PC-3 (cell line): Measurements from ENCODE around the gene SARDH. TPM values are rescaled to one million over a fixed set of nuclear protein-coding genes. Genes with fewer than 3 reads are reported as not detected.

Experiments
- ATAC-seq: fragments of 200-7000 bp; cut with Tn5 transposase; 2 replicates; pipeline ENCODE4 v1.9.1; 2020; ENCODE audit warnings: mild to moderate bottlenecking, moderate library complexity
- BruUV-seq: library from RNA; stranded (reverse); fragments of 400-500 nt; replicated peaks from 2 replicates; lab custom pipeline; 2021; lab: Mats Ljungman, UMichigan
- CTCF ChIA-PET: fragments of 300-600 bp; sonication (Branson Sonifier 250); formaldehyde crosslinking; loops from one replicate; lab custom pipeline; 2022; ENCODE audit warnings: antibody characterized with exemption; lab: Charles Lee
- POLR2A ChIA-PET: fragments of 300-600 bp; sonication (Branson Sonifier 250); formaldehyde crosslinking; loops from one replicate; lab custom pipeline; 2022; ENCODE audit warnings: antibody characterized with exemption; ENCODE audit not compliant: unreplicated experiment; lab: Charles Lee
- DNase-seq: peaks from one replicate; pipeline ENCODE4 v3.0.0-alpha.2; 2015
- H2AFZ ChIP-seq: fragments of 300-600 bp; sonication (generic); 2 replicates; pipeline ENCODE4 v1.6.0; 2016; ENCODE audit warnings: antibody characterized with exemption, low read length
- H3F3A ChIP-seq: fragments of 300-600 bp; sonication (generic); one replicate; pipeline ENCODE4 v1.6.0; 2017; ENCODE audit warnings: antibody characterized with exemption, low read length, control low read depth, mild to moderate bottlenecking; ENCODE audit not compliant: unreplicated experiment
- H3K27ac ChIP-seq: fragments of 300-600 bp; sonication (generic); 2 replicates; pipeline ENCODE4 v1.5.1; 2016; ENCODE audit warnings: mild to moderate bottlenecking, low read length
- H3K27me3 ChIP-seq: fragments of 300-600 bp; sonication (generic); 2 replicates; pipeline ENCODE4 v1.6.1; 2016; ENCODE audit warnings: low read length, mixed read lengths
- H3K36me3 ChIP-seq: fragments of 300-600 bp; sonication (generic); 2 replicates; pipeline ENCODE4 v1.6.1; 2016; ENCODE audit warnings: low read depth, mixed run types, low read length, mixed read lengths
- H3K4me1 ChIP-seq: fragments of 300-600 bp; sonication (generic); 2 replicates; pipeline ENCODE4 v1.5.1; 2016; ENCODE audit warnings: low read length; ENCODE audit not compliant: insufficient read depth
- H3K4me2 ChIP-seq: fragments of 300-600 bp; sonication (generic); 2 replicates; pipeline ENCODE4 v1.6.0; 2016; ENCODE audit warnings: low read length
- H3K4me3 ChIP-seq: fragments of 300-600 bp; sonication (generic); 2 replicates; pipeline ENCODE4 v1.5.1; 2016; ENCODE audit warnings: mild to moderate bottlenecking, low read length, mixed read lengths
- H3K79me2 ChIP-seq: fragments of 300-600 bp; sonication (generic); 2 replicates; pipeline ENCODE4 v1.6.1; 2017; ENCODE audit warnings: low read length, mixed read lengths
- H3K9ac ChIP-seq: fragments of 300-600 bp; sonication (generic); 2 replicates; pipeline ENCODE4 v1.6.0; 2016; ENCODE audit warnings: mild to moderate bottlenecking, low read length
- H3K9me2 ChIP-seq: fragments of 300-600 bp; sonication (generic); replicated peaks from 2 replicates; pipeline ENCODE4 v1.6.1; 2016; ENCODE audit warnings: mixed run types, low read length, mixed read lengths
- H3K9me3 ChIP-seq: fragments of 300-600 bp; sonication (generic); 2 replicates; pipeline ENCODE4 v1.6.1; 2016; ENCODE audit warnings: low read length, mixed read lengths
- H4K20me1 ChIP-seq: fragments of 300-600 bp; sonication (generic); 2 replicates; pipeline ENCODE4 v1.6.1; 2016; ENCODE audit warnings: low read length, mixed read lengths
- CTCF ChIP-seq: fragments of 300-600 bp; sonication (generic); conservative IDR thresholded peaks from 2 replicates; pipeline ENCODE4 v1.5.1; 2017; ENCODE audit warnings: antibody characterized with exemption, low read depth, mild to moderate bottlenecking, low read length
- EZH2 ChIP-seq: fragments of 300-600 bp; sonication (generic); IDR thresholded peaks from one replicate; pipeline ENCODE4 v1.6.1; 2017; ENCODE audit warnings: antibody characterized with exemption, mild to moderate bottlenecking, low read length; ENCODE audit not compliant: unreplicated experiment
- EZH2phosphoT487 ChIP-seq: fragments of 300-600 bp; sonication (generic); IDR thresholded peaks from 2 replicates; pipeline ENCODE4 v1.6.1; 2018; ENCODE audit warnings: mild to moderate bottlenecking, antibody characterized with exemption, low read length, borderline replicate concordance
- intact Hi-C: fragments of 100-400 bp; cut with micrococcal nuclease; formaldehyde crosslinking; loops from 2 replicates; pipeline ENCODE4 v1.9.0; 2023
- total RNA-seq: library from RNA; depleted of rRNA; stranded (reverse); fragments of >200 nt; gene quantifications from 2 replicates; pipeline ENCODE4 v1.2.3, GENCODE V29; 2014

The SARDH gene
- total RNA-seq, 1 experiment from 2014 or later: 3.4 TPM

- Histone ChIP-seq H4K20me1 (no peaks in the 10 kb centered on the region), H3K36me3 (no peaks in the 10 kb centered on the region), H3K4me2 (no peak overlapping the region), H3K79me2 (no peaks in the 10 kb centered on the region), H3K4me3 (no peak overlapping the region), H3F3A (no peaks in the 10 kb centered on the region), H3K27ac (no peak overlapping the region), H3K9me2 (no peaks in the 10 kb centered on the region), H3K4me1 (no peaks in the 10 kb centered on the region), H3K9ac (no peak overlapping the region), H3K9me3 (no peaks in the 10 kb centered on the region), H2AFZ (no peak overlapping the region), H3K27me3 (no peaks in the 10 kb centered on the region)
- no peak for TF ChIP-seq EZH2phosphoT487
- no peak for TF ChIP-seq CTCF
- TF ChIP-seq EZH2: no peak
- intact Hi-C loops: loop anchor here (5.0 kb wide), 1 partner anchor 310 kb away; no protein-coding TSS in a partner anchor
- CTCF ChIA-PET: no interaction called here
- DNase-seq: no peak
- ATAC-seq: no peak
- no TSS peak for BruUV-seq
- POLR2A ChIA-PET: no interaction called here
Measured at GRCh38 chr9:133786907-133787753, 49.0 kb upstream of the SARDH start.

- intact Hi-C loops: loop anchor here (5.0 kb wide), 1 partner anchor 311 kb away; no protein-coding TSS in a partner anchor
- Histone ChIP-seq H3K9me3 (no peaks in the 10 kb centered on the region), H3K9me2 (no peaks in the 10 kb centered on the region), H2AFZ (no peak overlapping the region), H3K9ac (no peak overlapping the region), H3K79me2 (no peaks in the 10 kb centered on the region), H3K4me2 (no peak overlapping the region), H3K4me1 (no peaks in the 10 kb centered on the region), H4K20me1 (no peaks in the 10 kb centered on the region), H3K4me3 (no peak overlapping the region), H3F3A (no peaks in the 10 kb centered on the region), H3K36me3 (no peaks in the 10 kb centered on the region), H3K27ac (no peak overlapping the region), H3K27me3 (no peaks in the 10 kb centered on the region)
- no peak for TF ChIP-seq EZH2phosphoT487
- TF ChIP-seq CTCF: no peak
- TF ChIP-seq EZH2: no peak
- DNase-seq (no peak), ATAC-seq (no peak)
- no TSS peak for BruUV-seq
- ChIA-PET CTCF (no interaction called here), POLR2A (no interaction called here)
Measured at GRCh38 chr9:133786371-133786753, 48.2 kb upstream of the SARDH start.

GRCh38 chr9:133785753-133786370 is 47.7 kb upstream of the SARDH start:
- Histone ChIP-seq H3K27ac (no peak overlapping the region), H3K9ac (no peak overlapping the region), H2AFZ (no peak overlapping the region), H3K27me3 (no peaks in the 10 kb centered on the region), H3K36me3 (no peaks in the 10 kb centered on the region), H3K9me2 (no peaks in the 10 kb centered on the region), H3K9me3 (no peaks in the 10 kb centered on the region), H3K4me2 (no peak overlapping the region), H3K4me1 (no peaks in the 10 kb centered on the region), H3F3A (no peaks in the 10 kb centered on the region), H4K20me1 (no peaks in the 10 kb centered on the region), H3K79me2 (no peaks in the 10 kb centered on the region), H3K4me3 (no peak overlapping the region)
- DNase-seq: no peak
- TF ChIP-seq EZH2 (no peak), EZH2phosphoT487 (no peak), CTCF (no peak)
- ATAC-seq: no peak
- ChIA-PET CTCF (no interaction called here), POLR2A (no interaction called here)
- intact Hi-C loops: loop anchor here (5.0 kb wide), 1 partner anchor 311 kb away; no protein-coding TSS in a partner anchor
- no TSS peak for BruUV-seq
